GM23338 (cell line): ENCODE measurements around the gene OSBPL10. TPM values are rescaled to one million over a fixed set of nuclear protein-coding genes. Genes with fewer than 3 reads are reported as not detected.

ENCODE experiments used
- ATAC-seq: fragments of 200-7000 bp; cut with Tn5 transposase; 3 replicates; pipeline ENCODE4 v1.9.1; 2020
- DNase-seq: peaks from one replicate; pipeline ENCODE4 v3.0.0-alpha.2; 2015; ENCODE audit warnings: low spot score
- H2AFZ ChIP-seq: fragments of 200-600 bp; sonication (generic); 2 replicates; pipeline ENCODE4 v1.8.0; 2016; ENCODE audit warnings: antibody characterized with exemption, mild to moderate bottlenecking, moderate library complexity
- H3F3A ChIP-seq: fragments of 200-600 bp; sonication (generic); replicated peaks from 2 replicates; pipeline ENCODE4 v1.8.0; 2017; ENCODE audit warnings: antibody characterized with exemption, mixed run types, low read depth
- H3K27ac ChIP-seq: fragments of 200-600 bp; sonication (generic); 2 replicates; pipeline ENCODE4 v1.6.1; 2016; ENCODE audit warnings: low read depth
- H3K27me3 ChIP-seq: fragments of 200-600 bp; sonication (generic); 2 replicates; pipeline ENCODE4 v1.8.0; 2016; ENCODE audit warnings: mild to moderate bottlenecking, mixed run types, moderate library complexity; ENCODE audit not compliant: insufficient read depth
- H3K36me3 ChIP-seq: fragments of 200-600 bp; sonication (generic); 2 replicates; pipeline ENCODE4 v1.8.0; 2016; ENCODE audit warnings: mild to moderate bottlenecking; ENCODE audit not compliant: insufficient read depth
- H3K4me1 ChIP-seq: fragments of 200-600 bp; sonication (generic); 2 replicates; pipeline ENCODE4 v1.8.0; 2016; ENCODE audit warnings: mild to moderate bottlenecking, moderate library complexity; ENCODE audit not compliant: insufficient read depth
- H3K4me2 ChIP-seq: fragments of 200-600 bp; sonication (generic); 2 replicates; pipeline ENCODE4 v1.7.1; 2017; ENCODE audit warnings: mixed run types
- H3K4me3 ChIP-seq: fragments of 200-600 bp; sonication (generic); 2 replicates; pipeline ENCODE4 v1.6.1; 2016; ENCODE audit warnings: mixed run types
- H3K79me2 ChIP-seq: fragments of 200-600 bp; sonication (generic); replicated peaks from 2 replicates; pipeline ENCODE4 v1.8.0; 2017; ENCODE audit warnings: mild to moderate bottlenecking; ENCODE audit not compliant: insufficient read depth
- H3K9me2 ChIP-seq: fragments of 200-600 bp; sonication (generic); 2 replicates; pipeline ENCODE4 v1.8.0; 2017; ENCODE audit not compliant: insufficient read depth
- H4K20me1 ChIP-seq: fragments of 200-600 bp; sonication (generic); replicated peaks from 2 replicates; pipeline ENCODE4 v1.8.0; 2017; ENCODE audit warnings: mild to moderate bottlenecking; ENCODE audit not compliant: insufficient read depth
- H3K27ac Mint-ChIP-seq: 2 replicates; pipeline ENCODE4 v1.8.0; 2020; ENCODE audit warnings: inconsistent platforms, mild to moderate bottlenecking, moderate library complexity, mixed read lengths
- H3K27me3 Mint-ChIP-seq: 3 replicates; pipeline ENCODE4 v1.8.0; 2022; ENCODE audit warnings: low read depth, mild to moderate bottlenecking, moderate library complexity, mixed read lengths, inconsistent platforms; ENCODE audit not compliant: insufficient read depth, poor library complexity
- H3K36me3 Mint-ChIP-seq: 3 replicates; pipeline ENCODE4 v1.8.0; 2021; ENCODE audit warnings: low read depth, mild to moderate bottlenecking, inconsistent platforms, moderate library complexity, mixed read lengths
- H3K4me1 Mint-ChIP-seq: 3 replicates; pipeline ENCODE4 v1.8.0; 2020; ENCODE audit warnings: mild to moderate bottlenecking, inconsistent platforms, mixed read lengths
- H3K4me3 Mint-ChIP-seq: 3 replicates; pipeline ENCODE4 v1.8.0; 2021; ENCODE audit warnings: moderate library complexity, mild to moderate bottlenecking, inconsistent platforms, mixed read lengths
- H3K9me3 Mint-ChIP-seq: 3 replicates; pipeline ENCODE4 v1.8.0; 2020; ENCODE audit warnings: moderate library complexity, mild to moderate bottlenecking, inconsistent platforms, mixed read lengths
- EZH2 ChIP-seq: fragments of 200-600 bp; sonication (generic); IDR thresholded peaks from one replicate; pipeline ENCODE4 v1.8.0; 2017; ENCODE audit warnings: antibody characterized with exemption, mild to moderate bottlenecking, low read depth; ENCODE audit not compliant: unreplicated experiment
- EZH2phosphoT487 ChIP-seq: fragments of 200-600 bp; sonication (generic); IDR thresholded peaks from one replicate; pipeline ENCODE4 v1.8.1; 2018; ENCODE audit warnings: antibody characterized with exemption; ENCODE audit not compliant: unreplicated experiment
- NANOG ChIP-seq: IDR thresholded peaks from 2 replicates; pipeline ENCODE4 v1.6.1; 2016; ENCODE audit warnings: antibody characterized with exemption, borderline replicate concordance
- POLR2AphosphoS5 ChIP-seq: IDR thresholded peaks from 2 replicates; pipeline ENCODE4 v1.6.1; 2016; ENCODE audit warnings: antibody characterized with exemption, low read depth
- ZNF114 ChIP-seq: fragments of 250-450 bp; sonication (Bioruptor Pico); IDR thresholded peaks from 2 replicates; pipeline ENCODE4 v1.5.0; 2020; ENCODE audit warnings: mild to moderate bottlenecking, moderate library complexity
- ZNF331 ChIP-seq: fragments of 250-450 bp; sonication (Bioruptor Pico); IDR thresholded peaks from 2 replicates; pipeline ENCODE4 v1.5.0; 2020; ENCODE audit warnings: low read depth, mild to moderate bottlenecking, moderate library complexity
- polyA plus RNA-seq: library from polyadenylated mRNA; unstranded; fragments of >200 nt; fragmentation: Nextera tagmentation; extraction: Ambion mirVana; gene quantifications from 2 replicates; pipeline ENCODE4 v1.2.1, GENCODE V29; 2016
- total RNA-seq: library from RNA; depleted of rRNA; stranded (reverse); fragments of >200 nt; shearing (Covaris generic); gene quantifications from 2 replicates; pipeline ENCODE4 v1.2.3, GENCODE V29; 2014
- TF ChIP-seq, protein P1 (sequence below): fragments of 250-450 bp; sonication (Bioruptor Pico); IDR thresholded peaks from 2 replicates; pipeline ENCODE4 v1.5.0; 2020; ENCODE audit warnings: mild to moderate bottlenecking, moderate library complexity
- TF ChIP-seq, protein P2 (sequence below), 2 experiments: fragments of 200-600 bp in 1 of 2; sonication (generic) in 1 of 2; conservative IDR thresholded peaks; 2 replicates each; pipeline versions ENCODE4 v1.5.1 to v1.6.1; 2016 to 2017; ENCODE audit warnings: antibody characterized with exemption in 2 of 2, low read depth in 2 of 2, mild to moderate bottlenecking in 2 of 2, moderate library complexity in 1 of 2
- TF ChIP-seq, protein P3 (sequence below): IDR thresholded peaks from one replicate; pipeline ENCODE4 v1.6.1; 2018; ENCODE audit warnings: antibody characterized with exemption; ENCODE audit not compliant: unreplicated experiment

Gene OSBPL10
- total and polyA plus RNA-seq, 2 experiments from 2014 or later: 23.8 to 149 TPM

DNA sequence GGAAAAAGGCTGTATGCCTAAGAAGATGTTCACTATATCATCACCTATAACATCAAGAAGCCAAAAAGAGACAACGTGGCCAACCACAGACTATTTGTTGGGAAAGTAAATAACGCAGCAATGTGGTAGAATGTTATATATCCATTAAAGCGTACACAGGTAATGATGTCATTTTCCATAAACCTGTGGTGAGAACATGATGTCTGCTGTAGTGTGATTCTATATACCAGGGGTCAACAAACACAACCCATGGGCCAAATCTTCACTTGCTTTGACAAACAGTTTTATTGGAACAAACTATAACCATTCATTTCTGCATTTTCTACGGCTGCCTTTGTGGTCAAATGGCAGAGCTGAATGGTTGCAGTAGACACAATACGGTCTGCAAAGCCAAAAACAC is 287.7 kb downstream of the OSBPL10 start:
- peaks cover 22% of the 10 kb centered on the region; the same call in 1 of the 2 replicates for H3K36me3 ChIP-seq
- Mint-ChIP-seq H3K4me3 (no peak overlapping the region), H3K9me3 (peaks cover 22% of the 10 kb centered on the region; the same call in 2 of the 3 replicates)

More for the DNA sequence above, 287.7 kb downstream of the OSBPL10 start:
- H3K27me3 Mint-ChIP-seq: peaks cover 2% of the 10 kb centered on the region
- H3K4me2 ChIP-seq: no peak overlapping the region
- H2AFZ ChIP-seq: no peak overlapping the region
- H3K4me1 Mint-ChIP-seq: peaks cover under 1% of the 10 kb centered on the region; the same call in 2 of the 3 replicates
- no peak for ATAC-seq
- H3K9me2 ChIP-seq: peaks cover 9% of the 10 kb centered on the region; the same call in 1 of the 2 replicates
- TF ChIP-seq ZNF114 (CRISPR knock-in tag): no peak
- no peak for TF ChIP-seq EZH2phosphoT487
- no peak for TF ChIP-seq POLR2AphosphoS5
- no peak for TF ChIP-seq ZNF331 (CRISPR knock-in tag)
- TF ChIP-seq, protein P1, sequence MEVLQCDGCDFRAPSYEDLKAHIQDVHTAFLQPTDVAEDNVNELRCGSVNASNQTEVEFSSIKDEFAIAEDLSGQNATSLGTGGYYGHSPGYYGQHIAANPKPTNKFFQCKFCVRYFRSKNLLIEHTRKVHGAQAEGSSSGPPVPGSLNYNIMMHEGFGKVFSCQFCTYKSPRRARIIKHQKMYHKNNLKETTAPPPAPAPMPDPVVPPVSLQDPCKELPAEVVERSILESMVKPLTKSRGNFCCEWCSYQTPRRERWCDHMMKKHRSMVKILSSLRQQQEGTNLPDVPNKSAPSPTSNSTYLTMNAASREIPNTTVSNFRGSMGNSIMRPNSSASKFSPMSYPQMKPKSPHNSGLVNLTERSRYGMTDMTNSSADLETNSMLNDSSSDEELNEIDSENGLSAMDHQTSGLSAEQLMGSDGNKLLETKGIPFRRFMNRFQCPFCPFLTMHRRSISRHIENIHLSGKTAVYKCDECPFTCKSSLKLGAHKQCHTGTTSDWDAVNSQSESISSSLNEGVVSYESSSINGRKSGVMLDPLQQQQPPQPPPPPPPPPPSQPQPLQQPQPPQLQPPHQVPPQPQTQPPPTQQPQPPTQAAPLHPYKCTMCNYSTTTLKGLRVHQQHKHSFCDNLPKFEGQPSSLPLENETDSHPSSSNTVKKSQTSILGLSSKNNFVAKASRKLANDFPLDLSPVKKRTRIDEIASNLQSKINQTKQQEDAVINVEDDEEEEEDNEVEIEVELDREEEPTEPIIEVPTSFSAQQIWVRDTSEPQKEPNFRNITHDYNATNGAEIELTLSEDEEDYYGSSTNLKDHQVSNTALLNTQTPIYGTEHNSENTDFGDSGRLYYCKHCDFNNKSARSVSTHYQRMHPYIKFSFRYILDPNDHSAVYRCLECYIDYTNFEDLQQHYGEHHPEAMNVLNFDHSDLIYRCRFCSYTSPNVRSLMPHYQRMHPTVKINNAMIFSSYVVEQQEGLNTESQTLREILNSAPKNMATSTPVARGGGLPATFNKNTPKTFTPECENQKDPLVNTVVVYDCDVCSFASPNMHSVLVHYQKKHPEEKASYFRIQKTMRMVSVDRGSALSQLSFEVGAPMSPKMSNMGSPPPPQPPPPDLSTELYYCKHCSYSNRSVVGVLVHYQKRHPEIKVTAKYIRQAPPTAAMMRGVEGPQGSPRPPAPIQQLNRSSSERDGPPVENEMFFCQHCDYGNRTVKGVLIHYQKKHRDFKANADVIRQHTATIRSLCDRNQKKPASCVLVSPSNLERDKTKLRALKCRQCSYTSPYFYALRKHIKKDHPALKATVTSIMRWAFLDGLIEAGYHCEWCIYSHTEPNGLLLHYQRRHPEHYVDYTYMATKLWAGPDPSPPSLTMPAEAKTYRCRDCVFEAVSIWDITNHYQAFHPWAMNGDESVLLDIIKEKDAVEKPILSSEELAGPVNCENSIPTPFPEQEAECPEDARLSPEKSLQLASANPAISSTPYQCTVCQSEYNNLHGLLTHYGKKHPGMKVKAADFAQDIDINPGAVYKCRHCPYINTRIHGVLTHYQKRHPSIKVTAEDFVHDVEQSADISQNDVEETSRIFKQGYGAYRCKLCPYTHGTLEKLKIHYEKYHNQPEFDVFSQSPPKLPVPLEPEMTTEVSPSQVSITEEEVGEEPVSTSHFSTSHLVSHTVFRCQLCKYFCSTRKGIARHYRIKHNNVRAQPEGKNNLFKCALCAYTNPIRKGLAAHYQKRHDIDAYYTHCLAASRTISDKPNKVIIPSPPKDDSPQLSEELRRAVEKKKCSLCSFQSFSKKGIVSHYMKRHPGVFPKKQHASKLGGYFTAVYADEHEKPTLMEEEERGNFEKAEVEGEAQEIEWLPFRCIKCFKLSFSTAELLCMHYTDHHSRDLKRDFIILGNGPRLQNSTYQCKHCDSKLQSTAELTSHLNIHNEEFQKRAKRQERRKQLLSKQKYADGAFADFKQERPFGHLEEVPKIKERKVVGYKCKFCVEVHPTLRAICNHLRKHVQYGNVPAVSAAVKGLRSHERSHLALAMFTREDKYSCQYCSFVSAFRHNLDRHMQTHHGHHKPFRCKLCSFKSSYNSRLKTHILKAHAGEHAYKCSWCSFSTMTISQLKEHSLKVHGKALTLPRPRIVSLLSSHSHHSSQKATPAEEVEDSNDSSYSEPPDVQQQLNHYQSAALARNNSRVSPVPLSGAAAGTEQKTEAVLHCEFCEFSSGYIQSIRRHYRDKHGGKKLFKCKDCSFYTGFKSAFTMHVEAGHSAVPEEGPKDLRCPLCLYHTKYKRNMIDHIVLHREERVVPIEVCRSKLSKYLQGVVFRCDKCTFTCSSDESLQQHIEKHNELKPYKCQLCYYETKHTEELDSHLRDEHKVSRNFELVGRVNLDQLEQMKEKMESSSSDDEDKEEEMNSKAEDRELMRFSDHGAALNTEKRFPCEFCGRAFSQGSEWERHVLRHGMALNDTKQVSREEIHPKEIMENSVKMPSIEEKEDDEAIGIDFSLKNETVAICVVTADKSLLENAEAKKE: no peak
- TF ChIP-seq, protein P2, sequence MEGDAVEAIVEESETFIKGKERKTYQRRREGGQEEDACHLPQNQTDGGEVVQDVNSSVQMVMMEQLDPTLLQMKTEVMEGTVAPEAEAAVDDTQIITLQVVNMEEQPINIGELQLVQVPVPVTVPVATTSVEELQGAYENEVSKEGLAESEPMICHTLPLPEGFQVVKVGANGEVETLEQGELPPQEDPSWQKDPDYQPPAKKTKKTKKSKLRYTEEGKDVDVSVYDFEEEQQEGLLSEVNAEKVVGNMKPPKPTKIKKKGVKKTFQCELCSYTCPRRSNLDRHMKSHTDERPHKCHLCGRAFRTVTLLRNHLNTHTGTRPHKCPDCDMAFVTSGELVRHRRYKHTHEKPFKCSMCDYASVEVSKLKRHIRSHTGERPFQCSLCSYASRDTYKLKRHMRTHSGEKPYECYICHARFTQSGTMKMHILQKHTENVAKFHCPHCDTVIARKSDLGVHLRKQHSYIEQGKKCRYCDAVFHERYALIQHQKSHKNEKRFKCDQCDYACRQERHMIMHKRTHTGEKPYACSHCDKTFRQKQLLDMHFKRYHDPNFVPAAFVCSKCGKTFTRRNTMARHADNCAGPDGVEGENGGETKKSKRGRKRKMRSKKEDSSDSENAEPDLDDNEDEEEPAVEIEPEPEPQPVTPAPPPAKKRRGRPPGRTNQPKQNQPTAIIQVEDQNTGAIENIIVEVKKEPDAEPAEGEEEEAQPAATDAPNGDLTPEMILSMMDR (conservative IDR thresholded peaks at IDR 0.05; ENCODE audit: low read depth in 2 of 2): no peak
- no peak for TF ChIP-seq EZH2
- no peak for TF ChIP-seq NANOG
- TF ChIP-seq, protein P3, sequence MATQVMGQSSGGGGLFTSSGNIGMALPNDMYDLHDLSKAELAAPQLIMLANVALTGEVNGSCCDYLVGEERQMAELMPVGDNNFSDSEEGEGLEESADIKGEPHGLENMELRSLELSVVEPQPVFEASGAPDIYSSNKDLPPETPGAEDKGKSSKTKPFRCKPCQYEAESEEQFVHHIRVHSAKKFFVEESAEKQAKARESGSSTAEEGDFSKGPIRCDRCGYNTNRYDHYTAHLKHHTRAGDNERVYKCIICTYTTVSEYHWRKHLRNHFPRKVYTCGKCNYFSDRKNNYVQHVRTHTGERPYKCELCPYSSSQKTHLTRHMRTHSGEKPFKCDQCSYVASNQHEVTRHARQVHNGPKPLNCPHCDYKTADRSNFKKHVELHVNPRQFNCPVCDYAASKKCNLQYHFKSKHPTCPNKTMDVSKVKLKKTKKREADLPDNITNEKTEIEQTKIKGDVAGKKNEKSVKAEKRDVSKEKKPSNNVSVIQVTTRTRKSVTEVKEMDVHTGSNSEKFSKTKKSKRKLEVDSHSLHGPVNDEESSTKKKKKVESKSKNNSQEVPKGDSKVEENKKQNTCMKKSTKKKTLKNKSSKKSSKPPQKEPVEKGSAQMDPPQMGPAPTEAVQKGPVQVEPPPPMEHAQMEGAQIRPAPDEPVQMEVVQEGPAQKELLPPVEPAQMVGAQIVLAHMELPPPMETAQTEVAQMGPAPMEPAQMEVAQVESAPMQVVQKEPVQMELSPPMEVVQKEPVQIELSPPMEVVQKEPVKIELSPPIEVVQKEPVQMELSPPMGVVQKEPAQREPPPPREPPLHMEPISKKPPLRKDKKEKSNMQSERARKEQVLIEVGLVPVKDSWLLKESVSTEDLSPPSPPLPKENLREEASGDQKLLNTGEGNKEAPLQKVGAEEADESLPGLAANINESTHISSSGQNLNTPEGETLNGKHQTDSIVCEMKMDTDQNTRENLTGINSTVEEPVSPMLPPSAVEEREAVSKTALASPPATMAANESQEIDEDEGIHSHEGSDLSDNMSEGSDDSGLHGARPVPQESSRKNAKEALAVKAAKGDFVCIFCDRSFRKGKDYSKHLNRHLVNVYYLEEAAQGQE: no peak
- DNase-seq: no peak
- H3K4me3 ChIP-seq: no peak overlapping the region
- peaks cover 10% of the 10 kb centered on the region for H3K4me1 ChIP-seq
- no peak overlapping the region for H3K27ac Mint-ChIP-seq
- H3K36me3 Mint-ChIP-seq: peaks cover 40% of the 10 kb centered on the region
- H3K27me3 ChIP-seq: no peaks in the 10 kb centered on the region
- H3K79me2 ChIP-seq: peaks cover 16% of the 10 kb centered on the region
- H4K20me1 ChIP-seq: no peaks in the 10 kb centered on the region
- no peaks in the 10 kb centered on the region for H3F3A ChIP-seq
- no peak overlapping the region for H3K27ac ChIP-seq
